ENCODE measurements around the gene PCNT.

The PCNT gene

GRCh38 chr21:46492851-46493250, 168.9 kb downstream of the PCNT start:
- TF ChIP-seq CTCF (IDR thresholded peaks at IDR 0.05; ENCODE audit: low read depth, low read length, poor library complexity, severe bottlenecking) (no peak), EZH2phosphoT487 (IDR thresholded peaks at IDR 0.05; ENCODE audit: borderline replicate concordance, low read length) (no peak)
- H3K27ac ChIP-seq (ENCODE audit: low read depth, low read length) = no peak overlapping the region
- no peaks in the 10 kb centered on the region for H3K27me3 ChIP-seq (ENCODE audit: control insufficient read depth, low read length)
- H3K36me3 ChIP-seq (ENCODE audit: control insufficient read depth, low read length) = peaks cover 22% of the 10 kb centered on the region
- H3K4me2 ChIP-seq (ENCODE audit: low read length) = no peak overlapping the region
- H3K79me2 ChIP-seq (ENCODE audit: control insufficient read depth, low read length) = no peaks in the 10 kb centered on the region
- H3K4me1 ChIP-seq (ENCODE audit: control insufficient read depth, low read length) = no peaks in the 10 kb centered on the region
- no peaks in the 10 kb centered on the region for H4K20me1 ChIP-seq (ENCODE audit: control insufficient read depth, insufficient read depth, low read depth, low read length)
- H3F3A ChIP-seq (ENCODE audit: control insufficient read depth, insufficient read depth) = no peaks in the 10 kb centered on the region
- no peak overlapping the region for H3K4me3 ChIP-seq (ENCODE audit: low read length)
- no peaks in the 10 kb centered on the region for H3K9me3 ChIP-seq (ENCODE audit: control insufficient read depth, insufficient read depth, low read length)
- H3K9me2 ChIP-seq (replicated peaks; ENCODE audit: control insufficient read depth, low read length) = no peaks in the 10 kb centered on the region

GRCh38 chr21:46493828-46494227, 169.9 kb downstream of the PCNT start:
- H3K36me3 ChIP-seq (ENCODE audit: control insufficient read depth, low read length) = peaks cover 27% of the 10 kb centered on the region

More at GRCh38 chr21:46493828-46494227, 169.9 kb downstream of the PCNT start:
- no peak overlapping the region for H3K4me2 ChIP-seq (ENCODE audit: low read length)
- no peaks in the 10 kb centered on the region for H3K4me1 ChIP-seq (ENCODE audit: control insufficient read depth, low read length)
- TF ChIP-seq EZH2phosphoT487 (IDR thresholded peaks at IDR 0.05; ENCODE audit: borderline replicate concordance, low read length) = no peak
- no peak for TF ChIP-seq CTCF (IDR thresholded peaks at IDR 0.05; ENCODE audit: low read depth, low read length, poor library complexity, severe bottlenecking)
- H3K27me3 ChIP-seq (ENCODE audit: control insufficient read depth, low read length) = no peaks in the 10 kb centered on the region
- H3K79me2 ChIP-seq (ENCODE audit: control insufficient read depth, low read length) = no peaks in the 10 kb centered on the region
- no peaks in the 10 kb centered on the region for H3K9me3 ChIP-seq (ENCODE audit: control insufficient read depth, insufficient read depth, low read length)
- no peak overlapping the region for H3K27ac ChIP-seq (ENCODE audit: low read depth, low read length)
- no peaks in the 10 kb centered on the region for H4K20me1 ChIP-seq (ENCODE audit: control insufficient read depth, insufficient read depth, low read depth, low read length)
- H3K9me2 ChIP-seq (replicated peaks; ENCODE audit: control insufficient read depth, low read length) = no peaks in the 10 kb centered on the region
- no peaks in the 10 kb centered on the region for H3F3A ChIP-seq (ENCODE audit: control insufficient read depth, insufficient read depth)
- no peak overlapping the region for H3K4me3 ChIP-seq (ENCODE audit: low read length)

Data from DOHH2 (cell line).